A549 treated with CpdA at 1 μM for 4 hours (cell line): ENCODE measurements around the gene PATZ1. TPM values are rescaled to one million over a fixed set of nuclear protein-coding genes. Genes with fewer than 3 reads are reported as not detected.

Experiments
- total RNA-seq: library from RNA; stranded (reverse); fragments of 200-300 nt; extraction: Qiagen RNA extraction; gene quantifications from 5 replicates; pipeline ENCODE4 v1.2.3, GENCODE V29; 2022; ENCODE audit warnings: low read depth

PATZ1 gene
- 17.2 to 22.8 TPM (median 21.2 TPM) in 5 replicates for total RNA-seq

GRCh38 chr22:31346255-31346732 is at the start of gene PATZ1:
TSS of gene PATZ1 (minus strand) at chr22:31346346. CDS start at chr22:31345602, 744 bp downstream.

GRCh38 chr22:31292236-31292989 is 53.7 kb downstream of the PATZ1 start, which contains the start of gene PIK3IP1:
TSS of gene PIK3IP1 (minus strand) at chr22:31292488. CDS start at chr22:31292344, 144 bp downstream.

Other genes starting within 250 kb of the PATZ1 start
- 65.4 to 80.2 TPM (median 77.0 TPM) in 5 replicates for gene SELENOM, start 238.8 kb downstream of the PATZ1 start, total RNA-seq
- 0.47 to 0.86 TPM (median 0.72 TPM) in 5 replicates for gene INPP5J, start 223.4 kb downstream of the PATZ1 start, total RNA-seq
- not detected in 5 replicates for gene PLA2G3, start 205.8 kb downstream of the PATZ1 start, total RNA-seq
- gene RNF185, start 186.2 kb downstream of the PATZ1 start, total RNA-seq, result 22.6 to 26.1 TPM (median 23.1 TPM) in 5 replicates
- 6.6 to 8.6 TPM (median 7.7 TPM) in 5 replicates for gene LIMK2, start 134.0 kb downstream of the PATZ1 start, total RNA-seq
- 1.2 to 1.9 TPM (median 1.3 TPM) in 5 replicates for gene PIK3IP1, start 53.9 kb downstream of the PATZ1 start, total RNA-seq
- 59.3 to 93.1 TPM (median 62.7 TPM) in 5 replicates for gene DRG1, start 53.3 kb upstream of the PATZ1 start, total RNA-seq
- gene EIF4ENIF1, start 143.5 kb upstream of the PATZ1 start, total RNA-seq, result 11.2 to 19.0 TPM (median 15.0 TPM) in 5 replicates
- 9.6 to 12.8 TPM (median 11.5 TPM) in 5 replicates for gene SFI1, start 150.2 kb upstream of the PATZ1 start, total RNA-seq